HG03571 (cell line): ENCODE measurements around the gene SEPTIN1.
"Not testable (repeated sequence)": the region's sequence is repeated elsewhere in the genome, so short reads cannot be mapped to it uniquely, and the experiment has no call there.

Source experiments
- ATAC-seq: cut with Tn5 transposase; IDR thresholded peaks from one replicate; pipeline ENCODE4 v1.9.1; 2021; ENCODE audit not compliant: unreplicated experiment

The SEPTIN1 gene

DNA sequence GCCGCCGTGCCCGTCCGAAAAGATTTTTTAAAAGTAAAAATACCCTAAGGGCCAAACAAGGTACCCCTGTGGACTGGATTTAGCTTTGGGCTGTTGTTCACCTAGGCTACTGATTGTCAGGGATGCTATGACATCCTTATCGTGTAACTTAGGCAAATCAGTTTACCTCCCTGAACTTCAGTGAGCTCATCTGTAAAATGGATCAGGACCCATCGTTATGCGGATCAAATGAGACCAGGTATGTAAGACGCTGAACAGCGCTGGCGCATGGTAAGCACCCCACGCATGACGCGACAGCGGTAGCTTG lies 24.4 kb upstream of the SEPTIN1 start:
- ATAC-seq = no peak

DNA sequence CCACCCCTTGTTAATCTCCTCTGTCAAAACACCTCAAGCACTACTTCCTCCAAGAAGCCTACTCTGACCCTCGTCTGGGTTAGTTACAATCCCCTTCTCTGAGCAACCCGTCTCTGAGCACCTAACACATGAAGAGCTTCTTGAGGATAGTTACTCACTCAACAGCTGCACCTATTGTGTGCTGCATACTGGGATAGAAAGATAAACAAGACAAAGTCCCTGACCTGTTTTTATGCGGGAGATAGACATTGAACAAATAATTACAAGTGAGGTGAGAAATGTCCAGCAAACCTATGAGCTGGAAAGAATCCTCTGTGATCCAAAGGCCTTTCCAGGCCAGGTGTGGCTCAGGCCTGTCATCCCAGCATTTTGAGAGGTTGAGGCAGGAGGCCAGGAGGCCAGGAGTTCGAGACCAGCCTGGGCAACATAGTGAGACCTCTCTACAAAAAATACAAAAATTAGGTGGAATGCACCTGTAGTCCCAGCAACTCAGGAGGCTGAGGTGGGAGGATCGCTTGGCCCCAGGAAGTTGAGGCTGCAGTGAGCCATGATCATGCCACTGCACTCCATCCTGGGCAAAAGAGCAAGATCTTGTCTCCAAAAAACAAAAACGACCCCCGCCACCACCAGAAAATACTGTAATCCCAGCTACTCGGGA lies 19.5 kb upstream of the SEPTIN1 start:
- no peak for ATAC-seq

DNA sequence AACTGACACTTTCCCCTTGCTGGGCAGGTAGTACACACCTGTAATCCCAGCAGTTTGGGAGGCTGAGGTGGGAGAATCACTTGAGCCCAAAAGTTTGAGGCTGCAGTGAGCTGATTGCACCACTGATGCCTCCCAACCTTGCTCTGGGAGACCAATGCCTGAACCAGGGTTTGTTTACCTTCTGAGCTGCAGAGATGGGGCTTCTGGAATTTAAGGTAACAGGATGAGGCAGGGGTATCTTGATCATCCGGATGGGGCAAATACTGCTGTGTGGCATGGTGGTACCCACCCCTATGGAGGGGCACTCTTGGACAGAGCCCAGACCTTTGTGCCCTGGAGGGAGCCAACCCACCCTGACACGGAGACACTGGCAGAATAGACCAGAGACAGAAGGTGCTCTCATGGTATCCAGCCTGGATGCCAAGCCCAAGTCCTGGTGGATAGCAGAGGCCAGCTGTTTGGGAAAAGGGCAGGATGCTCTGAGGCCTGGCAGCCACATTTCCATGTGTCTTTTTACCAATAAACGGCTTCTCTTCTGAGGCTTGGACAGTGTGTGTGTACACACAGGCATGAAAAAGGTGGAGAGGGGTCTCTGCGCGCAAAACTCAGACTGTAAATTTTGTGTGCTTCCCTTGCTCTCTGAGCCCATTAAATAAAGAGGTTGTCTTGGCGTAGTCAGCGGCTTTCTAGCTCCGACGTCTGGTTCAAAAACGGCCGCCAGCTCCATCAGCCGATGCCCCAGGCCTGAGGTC lies 17.2 kb upstream of the SEPTIN1 start:
- no peak for ATAC-seq

DNA sequence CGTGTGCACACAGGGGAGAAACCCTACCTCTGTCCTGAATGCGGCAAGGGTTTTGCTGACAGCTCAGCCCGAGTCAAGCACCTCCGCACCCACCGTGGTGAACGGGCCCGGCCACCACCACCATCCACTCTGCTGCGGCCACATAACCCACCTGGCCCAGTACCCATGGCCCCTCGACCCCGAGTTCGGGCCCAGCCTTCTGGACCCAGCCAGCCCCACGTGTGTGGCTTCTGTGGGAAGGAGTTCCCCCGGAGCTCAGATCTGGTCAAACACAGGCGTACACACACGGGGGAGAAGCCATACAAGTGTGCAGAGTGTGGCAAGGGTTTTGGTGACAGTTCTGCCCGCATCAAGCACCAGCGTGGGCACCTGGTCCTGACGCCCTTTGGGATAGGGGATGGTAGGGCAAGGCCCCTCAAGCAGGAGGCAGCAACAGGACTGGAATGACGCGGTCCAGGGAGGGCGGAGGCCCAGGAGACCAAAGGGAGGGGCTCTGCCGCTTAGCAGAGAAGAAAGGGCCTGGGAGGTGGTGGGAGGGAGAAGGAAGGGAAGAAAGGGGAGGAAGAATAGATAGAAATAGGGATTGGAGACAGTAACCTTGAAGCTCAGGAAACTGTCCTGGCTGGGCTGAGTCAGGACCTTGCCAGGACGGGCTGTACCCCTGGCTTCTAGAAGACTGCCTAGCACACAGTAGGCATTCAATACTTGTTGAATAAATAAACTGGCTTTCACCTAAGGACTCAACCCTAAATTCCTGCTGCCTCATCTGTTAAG lies 16.5 kb upstream of the SEPTIN1 start:
- ATAC-seq = no peak

DNA sequence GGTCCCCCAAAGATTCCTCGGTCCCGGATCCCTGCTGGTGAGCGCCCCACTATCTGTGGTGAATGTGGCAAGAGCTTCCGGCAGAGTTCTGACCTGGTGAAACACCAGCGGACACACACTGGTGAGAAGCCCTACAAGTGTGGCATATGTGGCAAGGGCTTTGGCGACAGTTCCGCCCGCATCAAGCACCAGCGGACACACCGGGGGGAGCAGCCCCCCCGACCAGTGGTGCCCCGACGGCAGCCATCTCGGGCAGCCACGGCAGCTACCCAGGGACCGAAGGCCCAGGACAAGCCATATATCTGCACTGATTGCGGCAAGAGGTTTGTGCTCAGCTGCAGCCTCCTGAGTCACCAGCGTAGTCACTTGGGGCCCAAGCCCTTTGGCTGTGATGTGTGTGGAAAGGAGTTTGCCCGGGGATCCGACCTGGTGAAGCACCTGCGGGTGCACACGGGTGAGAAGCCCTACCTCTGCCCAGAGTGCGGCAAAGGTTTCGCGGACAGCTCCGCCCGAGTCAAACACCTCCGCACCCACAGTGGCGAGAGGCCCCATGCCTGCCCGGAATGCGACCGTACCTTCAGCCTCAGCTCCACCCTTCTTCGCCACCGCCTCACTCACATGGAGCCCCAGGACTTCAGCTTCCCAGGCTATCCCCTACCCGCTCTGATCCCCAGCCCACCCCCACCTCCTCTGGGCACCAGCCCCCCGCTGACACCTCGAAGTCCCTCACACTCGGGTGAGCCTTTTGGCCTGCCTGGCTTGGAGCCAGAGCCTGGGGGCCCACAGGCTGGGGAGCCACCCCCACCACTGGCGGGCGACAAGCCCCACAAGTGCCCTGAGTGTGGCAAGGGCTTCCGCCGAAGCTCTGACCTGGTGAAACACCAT lies 15.7 kb upstream of the SEPTIN1 start:
- no peak for ATAC-seq

DNA sequence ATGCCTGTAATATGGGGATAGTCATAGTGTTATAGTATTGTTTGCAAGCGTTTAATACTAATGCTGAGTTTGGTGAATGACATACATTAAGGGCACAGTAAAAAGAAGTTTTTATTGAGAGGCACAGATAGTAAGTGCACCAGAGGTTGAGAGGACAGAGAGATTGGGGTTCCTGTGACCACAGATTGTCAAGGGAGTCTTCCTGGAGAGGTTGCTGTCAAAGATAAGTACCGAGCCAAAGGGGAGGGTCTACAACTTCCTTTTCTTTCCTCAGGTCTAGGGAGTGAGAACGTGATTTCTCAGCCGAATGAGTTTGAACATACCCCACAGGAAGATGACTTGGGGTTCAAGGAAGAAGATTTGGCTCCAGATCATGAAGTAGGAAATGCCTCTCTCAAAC lies 14.7 kb upstream of the SEPTIN1 start:
- ATAC-seq = no peak

DNA sequence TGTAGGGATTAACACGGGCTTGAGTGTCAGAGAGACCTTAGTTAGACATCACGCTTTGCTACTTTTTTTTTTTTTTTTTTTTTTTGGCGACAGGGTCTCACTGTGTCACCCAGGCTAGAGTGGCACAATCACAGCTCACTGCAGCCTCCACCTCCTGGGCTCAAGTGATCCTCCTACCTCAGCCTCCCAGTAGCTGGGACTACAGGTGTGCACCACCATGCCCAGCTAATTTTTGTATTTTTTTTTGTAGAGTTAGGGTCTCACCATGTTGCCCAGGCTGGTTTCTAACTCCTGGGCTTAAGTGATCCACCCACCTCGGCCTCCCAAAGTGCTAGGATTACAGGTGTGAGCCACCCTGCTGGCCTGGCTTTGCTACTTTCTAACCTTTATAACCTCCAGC lies 14.3 kb upstream of the SEPTIN1 start:
- not testable (repeated sequence) for ATAC-seq

DNA sequence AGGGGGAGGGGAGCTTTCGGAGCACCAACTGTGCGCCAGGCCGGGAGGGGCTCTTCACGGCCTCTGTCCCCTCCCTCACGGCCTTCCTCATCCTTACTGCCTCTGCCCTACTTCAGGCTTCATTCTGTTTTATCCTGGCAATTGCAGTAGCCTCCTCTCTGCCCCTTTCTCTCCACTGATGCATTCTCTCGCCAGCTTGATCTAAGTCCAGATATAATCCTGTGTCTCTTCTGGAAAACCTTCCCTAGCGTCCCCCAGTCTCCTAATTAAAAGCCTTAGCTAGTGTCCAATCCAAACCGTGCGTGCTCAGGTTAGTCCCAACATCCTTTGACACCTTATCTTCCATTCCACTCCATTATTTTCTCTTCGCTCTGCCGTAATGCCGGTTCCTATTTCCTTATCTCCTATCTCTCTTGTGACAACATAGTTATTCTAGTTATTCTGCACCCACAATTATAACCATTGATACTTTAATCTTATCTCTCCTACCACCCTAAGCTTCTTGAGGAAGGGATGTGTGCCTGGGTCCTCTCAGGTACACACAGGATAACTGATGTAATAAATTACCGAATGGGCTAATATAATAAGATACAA lies 13.7 kb upstream of the SEPTIN1 start:
- no peak for ATAC-seq

DNA sequence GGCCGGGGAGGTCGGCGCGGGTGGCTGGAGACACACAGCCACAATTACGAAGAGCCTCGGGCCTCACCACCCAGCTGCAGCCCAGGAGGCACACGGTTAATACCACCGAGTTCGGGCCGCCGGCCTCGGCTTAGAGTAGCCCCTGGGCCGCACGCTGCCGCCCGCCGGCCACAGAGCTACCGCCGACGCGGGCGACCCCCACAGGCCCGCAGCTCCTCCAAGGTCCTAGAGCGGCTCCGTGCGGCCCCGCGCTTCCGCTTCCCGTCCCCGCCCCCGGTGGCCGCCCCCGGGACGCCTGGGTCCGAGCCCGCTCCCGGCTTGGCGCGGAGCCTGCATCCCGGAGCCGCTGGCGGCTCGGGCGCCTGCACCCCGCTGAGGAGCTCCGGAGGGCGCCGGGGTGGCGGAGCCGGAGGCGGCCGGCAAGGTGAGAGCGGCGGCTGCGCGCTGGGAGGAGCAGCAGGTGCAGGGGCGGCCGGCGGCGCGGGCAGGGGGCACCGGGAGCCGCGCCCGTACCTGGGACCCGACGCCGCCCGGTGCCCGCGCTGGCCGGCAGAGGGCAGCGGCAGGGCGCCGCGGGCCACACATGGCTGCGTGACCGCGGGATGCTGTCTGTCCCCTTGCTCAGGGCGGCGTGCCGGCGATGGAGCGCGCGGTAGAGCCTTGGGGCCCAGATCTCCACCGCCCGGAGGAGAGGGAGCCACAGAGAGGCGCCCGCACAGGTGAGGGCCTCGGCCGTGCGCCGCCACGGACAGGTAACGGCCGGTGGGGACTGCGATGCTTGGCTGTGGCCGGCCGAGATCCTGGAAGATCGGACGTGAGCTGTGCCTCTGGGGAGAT lies 13.0 kb upstream of the SEPTIN1 start, which contains the start of gene ZNF48:
TSS of gene ZNF48 (plus strand) at position 266 of the 837 bp plus-strand sequence. CDS start at position 641, 375 bp downstream.
- ATAC-seq = no peak

DNA sequence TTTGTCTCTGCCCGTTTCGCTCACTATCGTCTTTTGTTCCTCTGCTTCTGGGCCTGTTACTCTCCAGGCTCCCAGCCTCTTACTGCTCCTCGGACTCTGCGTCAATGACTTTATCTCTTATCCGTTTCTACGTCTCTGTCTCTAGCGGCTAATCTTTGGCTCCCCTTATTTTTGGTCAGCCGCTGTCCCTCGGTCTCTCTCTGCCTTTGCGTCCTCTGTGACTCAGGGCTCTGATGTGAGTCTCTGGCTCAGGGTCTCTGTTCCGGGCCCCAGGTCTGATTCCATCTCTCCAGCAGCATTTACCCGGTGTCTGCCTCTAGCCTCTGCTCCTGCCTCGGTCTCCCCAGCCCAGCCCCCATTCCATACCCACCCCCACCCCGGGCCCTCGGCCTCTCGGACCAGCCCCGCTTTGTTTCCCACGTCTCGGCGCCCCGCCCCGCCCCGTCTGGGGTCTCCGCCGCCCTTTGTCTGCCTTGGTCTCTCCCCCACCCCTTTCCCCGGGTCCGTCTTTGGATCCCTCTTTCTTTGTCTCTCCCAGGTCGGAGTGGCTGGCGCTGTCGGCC lies 12.3 kb upstream of the SEPTIN1 start:
- no peak for ATAC-seq

DNA sequence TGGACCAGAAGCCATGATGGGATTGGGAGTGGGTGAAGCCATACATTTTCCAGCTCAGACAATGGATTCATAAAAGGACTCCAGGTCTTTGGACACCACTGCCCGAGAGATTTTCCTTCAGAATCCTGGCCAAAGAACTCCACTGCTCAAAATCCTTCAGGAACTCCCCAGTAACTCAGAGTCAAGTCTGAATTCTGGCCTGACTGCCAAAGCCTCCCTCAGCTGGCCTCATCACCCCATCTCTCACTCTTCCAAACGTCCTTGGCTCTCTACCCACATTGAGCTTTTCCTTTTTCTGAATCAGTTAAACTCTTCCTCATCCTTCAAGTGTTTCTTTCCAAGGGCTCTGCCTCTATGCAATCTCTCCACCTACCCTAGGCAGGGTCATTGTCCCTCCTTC lies 1.2 kb upstream of the SEPTIN1 start:
- ATAC-seq = no peak

DNA sequence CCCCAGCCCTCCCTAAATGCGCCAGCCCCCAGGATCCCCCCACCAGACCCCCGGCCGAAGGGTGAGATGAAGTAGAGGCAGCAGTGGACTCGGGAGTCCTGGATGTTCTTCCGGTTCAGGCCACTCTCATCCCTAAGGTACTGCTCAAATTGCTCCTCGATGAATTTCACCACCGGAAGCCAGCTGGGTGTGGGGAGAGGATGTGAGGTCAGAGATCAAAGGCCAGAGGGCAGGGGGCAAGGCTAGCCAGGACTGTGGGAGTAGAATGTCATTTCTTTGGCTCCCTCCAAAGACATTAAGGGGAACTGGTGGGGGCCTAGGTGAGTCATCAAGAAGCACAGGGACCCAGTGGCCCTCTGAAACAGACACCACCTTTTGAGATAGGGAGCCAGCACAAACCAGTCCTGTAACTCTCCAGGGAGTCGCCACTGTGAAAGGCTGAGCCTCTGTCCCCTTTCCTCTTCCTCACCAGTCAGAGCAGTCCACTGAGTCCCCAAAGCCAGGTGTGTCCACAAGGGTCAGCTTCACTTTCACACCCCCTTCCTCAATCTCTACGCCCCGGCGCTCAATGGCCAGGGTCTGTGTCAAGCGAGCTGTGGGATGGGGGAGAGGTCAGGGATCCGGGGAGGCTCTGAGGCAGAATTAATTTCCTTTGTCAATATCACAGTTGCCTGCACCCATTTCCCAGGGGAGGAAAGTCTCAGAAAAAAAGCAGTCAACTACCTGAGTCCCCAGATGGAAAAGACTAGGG lies 895 bp downstream of the SEPTIN1 start:
- no peak for ATAC-seq

DNA sequence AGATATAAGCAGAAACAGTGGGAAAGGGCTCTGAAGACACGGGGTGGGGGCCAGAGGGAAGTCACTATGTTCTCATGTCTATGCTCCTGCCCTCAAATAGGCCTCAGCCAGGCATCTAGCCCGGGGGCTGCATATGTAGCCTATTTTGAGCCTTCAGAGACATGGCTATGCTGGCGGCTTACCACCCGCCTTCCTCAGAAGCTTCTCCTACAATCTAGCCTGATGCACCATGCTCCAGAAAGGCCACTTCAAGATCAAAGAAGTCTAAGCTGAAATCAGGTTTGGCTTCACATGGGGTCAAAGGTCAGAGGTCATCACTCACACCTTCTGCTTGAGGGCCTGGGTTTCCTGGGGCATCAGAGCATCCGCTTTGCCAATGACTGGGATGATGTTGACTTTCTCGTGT lies 1.6 kb downstream of the SEPTIN1 start:
- ATAC-seq = no peak

DNA sequence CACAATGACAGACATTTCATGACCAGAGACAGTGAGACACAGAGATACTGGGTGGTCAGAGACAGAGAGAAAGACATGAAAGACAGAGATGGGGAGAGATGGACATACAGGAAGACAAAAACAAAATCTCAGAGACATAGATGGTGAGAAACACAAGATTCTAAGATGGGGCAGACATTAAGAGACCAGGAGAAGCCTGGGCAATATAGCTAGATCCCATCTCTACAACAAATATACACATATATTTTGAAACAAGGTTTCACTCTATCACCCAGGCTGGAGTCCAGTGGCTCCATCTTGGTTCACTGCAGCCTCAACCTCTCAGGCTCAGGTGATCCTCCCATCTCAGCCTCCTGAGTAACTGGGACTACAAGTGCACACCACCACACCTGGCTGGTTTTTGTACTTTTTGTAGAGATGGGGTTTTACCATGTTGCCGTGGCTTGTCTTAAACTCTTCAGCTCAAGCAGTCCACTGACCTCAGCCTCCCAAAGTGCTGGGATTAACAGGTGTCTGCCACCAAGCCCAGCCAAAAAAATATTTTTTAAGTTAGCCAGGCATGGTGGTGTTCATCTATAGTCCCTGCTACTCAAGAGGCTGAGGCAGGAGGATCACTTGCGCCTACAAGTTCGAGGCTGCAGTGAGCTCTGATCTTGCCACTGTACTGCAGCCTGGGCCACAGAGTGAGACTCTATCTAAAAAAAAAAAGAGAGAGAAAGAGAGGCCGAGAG lies 2.1 kb downstream of the SEPTIN1 start:
- no peak for ATAC-seq

DNA sequence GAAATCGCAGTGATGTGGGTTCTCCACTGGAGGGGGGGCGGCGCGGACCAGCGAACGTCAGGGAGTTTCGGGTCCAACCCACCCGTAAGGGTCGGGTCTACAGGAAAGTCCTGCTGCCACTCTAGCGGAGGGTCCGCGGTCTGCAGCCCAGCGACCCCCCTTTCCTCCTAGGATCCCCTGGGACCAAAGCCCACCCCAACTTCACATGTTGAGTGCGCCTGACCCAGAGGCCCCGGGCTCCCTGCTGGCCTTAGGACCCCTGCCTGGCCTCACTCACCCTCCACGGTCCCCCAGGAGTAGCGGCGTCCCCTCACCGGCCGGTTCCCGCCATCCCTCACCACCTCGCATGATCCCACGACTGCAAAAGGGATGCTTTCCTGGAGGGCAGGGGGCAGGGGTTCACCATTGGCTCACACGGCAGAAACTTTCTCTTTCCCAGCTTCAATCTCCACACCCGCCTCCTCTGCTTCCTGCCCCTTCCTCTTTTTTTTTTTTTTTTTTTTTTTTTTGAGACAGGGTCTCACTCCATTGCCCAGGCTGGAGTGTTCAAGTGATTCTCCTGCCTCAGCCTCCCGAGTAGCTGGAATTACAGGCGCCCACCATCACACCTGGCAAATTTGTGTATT lies 3.1 kb downstream of the SEPTIN1 start:
- no peak for ATAC-seq

DNA sequence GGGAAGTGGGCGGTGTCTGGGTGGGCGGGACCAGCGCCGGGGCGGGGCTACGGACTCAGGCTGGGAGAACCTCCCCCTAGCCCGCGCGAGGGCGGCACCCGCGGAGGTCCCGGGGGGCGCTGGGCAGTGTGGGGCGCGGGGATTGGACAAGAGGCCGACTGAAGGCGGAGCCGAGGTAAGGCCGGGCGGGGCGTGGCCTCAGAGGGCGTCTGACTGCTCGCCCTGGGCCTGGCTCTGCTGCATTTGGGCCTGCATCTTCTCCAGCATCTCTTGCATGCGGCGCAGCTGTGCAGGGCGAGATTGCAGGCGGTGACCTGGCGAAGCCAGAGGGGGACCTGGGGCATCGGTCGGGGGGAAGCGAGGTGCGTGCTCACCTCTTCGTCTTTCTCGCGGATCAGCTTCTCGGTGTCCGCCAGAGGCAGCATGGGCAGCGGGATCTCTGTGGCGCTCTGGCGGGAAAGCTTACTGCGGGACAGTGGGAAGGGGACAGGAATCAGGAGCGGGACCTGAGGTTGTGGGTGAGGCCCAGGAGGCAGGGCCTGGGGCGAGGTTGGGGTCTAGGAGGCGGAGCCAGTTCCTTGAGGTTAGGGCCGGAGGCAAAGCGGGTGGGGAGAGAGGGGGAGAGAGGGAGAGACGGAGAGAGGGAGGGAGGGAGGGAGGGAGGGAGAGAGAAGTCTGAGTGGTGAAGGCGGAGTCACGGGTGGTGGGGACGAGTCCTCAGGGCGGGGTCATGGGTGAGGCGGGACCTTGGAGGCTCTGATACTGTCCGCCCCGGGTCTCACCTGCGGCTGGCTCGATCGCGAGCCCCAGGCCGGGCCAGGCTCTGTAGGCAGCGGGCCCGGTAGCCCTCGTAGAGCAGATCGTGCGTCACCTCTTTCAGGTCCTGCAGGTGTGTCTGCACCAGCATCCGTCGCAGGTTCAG lies 3.9 kb downstream of the SEPTIN1 start:
- ATAC-seq = peak; percentile 82

DNA sequence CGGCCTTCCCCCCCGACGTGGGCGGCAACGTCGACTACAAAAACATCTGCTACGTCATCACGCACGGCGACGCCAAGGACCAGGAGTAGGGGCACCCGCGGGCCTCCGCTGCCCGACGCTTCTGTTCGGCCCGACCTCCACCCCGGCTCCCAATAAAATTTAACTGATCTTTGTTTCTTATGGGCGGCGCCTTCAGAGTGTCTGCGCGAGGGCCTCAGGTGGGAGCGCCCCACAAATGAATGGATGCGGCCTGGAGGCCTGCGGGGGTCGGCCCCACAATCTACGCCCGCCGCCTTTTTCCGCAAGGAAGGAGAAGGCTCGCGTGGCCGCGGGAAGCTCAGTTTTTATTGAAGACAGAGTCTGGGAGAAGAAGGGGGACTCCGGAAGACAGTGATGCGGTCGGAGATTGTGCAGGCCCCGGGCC lies 4.5 kb downstream of the SEPTIN1 start:
- peak; percentile 28 for ATAC-seq
